HEK293 (cell line): ENCODE results near the gene BCLAF1.

ENCODE experiments used
- CTCF ChIP-seq: fragments of 450-650 bp; formaldehyde crosslinking; IDR thresholded peaks from 2 replicates; pipeline ENCODE4 v1.5.1; 2016; ENCODE audit warnings: missing biosample characterization, missing genetic modification characterization
- KLF16 ChIP-seq: fragments of 450-650 bp; formaldehyde crosslinking; IDR thresholded peaks from 2 replicates; pipeline ENCODE4 v1.5.1; 2017; ENCODE audit warnings: missing biosample characterization, missing genetic modification characterization
- SP7 ChIP-seq: fragments of 450-650 bp; formaldehyde crosslinking; IDR thresholded peaks from 2 replicates; pipeline ENCODE4 v1.5.1; 2016; ENCODE audit warnings: missing biosample characterization, missing genetic modification characterization
- TRIM28 ChIP-seq: IDR thresholded peaks from 2 replicates; pipeline ENCODE4 v1.6.1; 2011; ENCODE audit warnings: low read length, control low read depth, borderline replicate concordance
- ZBTB20 ChIP-seq: fragments of 450-650 bp; formaldehyde crosslinking; IDR thresholded peaks from 2 replicates; pipeline ENCODE4 v1.5.1; 2016; ENCODE audit warnings: missing biosample characterization, missing genetic modification characterization
- ZFHX2 ChIP-seq: fragments of 450-650 bp; formaldehyde crosslinking; conservative IDR thresholded peaks from 2 replicates; pipeline ENCODE4 v1.5.1; 2016; ENCODE audit warnings: missing biosample characterization, missing genetic modification characterization
- ZNF24 ChIP-seq: fragments of 450-650 bp; formaldehyde crosslinking; IDR thresholded peaks from 2 replicates; pipeline ENCODE4 v1.5.1; 2016; ENCODE audit warnings: missing biosample characterization, missing genetic modification characterization
- ZNF350 ChIP-seq: fragments of 450-650 bp; formaldehyde crosslinking; IDR thresholded peaks from 2 replicates; pipeline ENCODE4 v1.5.0; 2017; ENCODE audit warnings: missing biosample characterization, mild to moderate bottlenecking, missing genetic modification characterization
- ZNF426 ChIP-seq: fragments of 450-650 bp; formaldehyde crosslinking; IDR thresholded peaks from 2 replicates; pipeline ENCODE4 v1.5.1; 2017; ENCODE audit warnings: missing biosample characterization, missing genetic modification characterization, mild to moderate bottlenecking, inconsistent platforms, moderate library complexity
- ZNF501 ChIP-seq: fragments of 450-650 bp; formaldehyde crosslinking; IDR thresholded peaks from 2 replicates; pipeline ENCODE4 v1.5.1; 2016; ENCODE audit warnings: missing biosample characterization, missing genetic modification characterization
- ZNF670 ChIP-seq: fragments of 450-650 bp; formaldehyde crosslinking; IDR thresholded peaks from 2 replicates; pipeline ENCODE4 v1.5.1; 2016; ENCODE audit warnings: missing biosample characterization, missing genetic modification characterization, low read depth
- TF ChIP-seq, protein P1 (sequence below): fragments of 450-650 bp; formaldehyde crosslinking; IDR thresholded peaks from 2 replicates; pipeline ENCODE4 v1.5.1; 2016; ENCODE audit warnings: missing biosample characterization, missing genetic modification characterization
- TF ChIP-seq, protein P2 (sequence below): fragments of 450-650 bp; formaldehyde crosslinking; IDR thresholded peaks from 2 replicates; pipeline ENCODE4 v1.5.1; 2016; ENCODE audit warnings: missing biosample characterization, missing genetic modification characterization

- TF ChIP-seq CTCF (no peak), ZNF426 (no peak), ZFHX2 (tag by site-specific recombination) (no peak), SP7 (tag by site-specific recombination) (no peak), ZNF501 (tag by site-specific recombination) (no peak), ZNF670 (no peak), TRIM28 (no peak), ZNF350 (tag by site-specific recombination) (no peak), ZBTB20 (tag by site-specific recombination) (no peak), ZNF24 (tag by site-specific recombination) (no peak), KLF16 (tag by site-specific recombination) (no peak)
- TF ChIP-seq, protein P1, sequence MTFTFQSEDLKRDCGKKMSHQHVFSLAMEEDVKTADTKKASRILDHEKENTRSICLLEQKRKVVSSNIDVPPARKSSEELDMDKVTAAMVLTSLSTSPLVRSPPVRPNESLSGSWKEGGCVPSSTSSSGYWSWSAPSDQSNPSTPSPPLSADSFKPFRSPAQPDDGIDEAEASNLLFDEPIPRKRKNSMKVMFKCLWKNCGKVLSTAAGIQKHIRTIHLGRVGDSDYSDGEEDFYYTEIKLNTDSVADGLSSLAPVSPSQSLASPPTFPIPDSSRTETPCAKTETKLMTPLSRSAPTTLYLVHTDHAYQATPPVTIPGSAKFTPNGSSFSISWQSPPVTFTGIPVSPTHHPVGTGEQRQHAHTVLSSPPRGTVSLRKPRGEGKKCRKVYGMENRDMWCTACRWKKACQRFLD (tag by site-specific recombination), result no peak
- TF ChIP-seq, protein P2, sequence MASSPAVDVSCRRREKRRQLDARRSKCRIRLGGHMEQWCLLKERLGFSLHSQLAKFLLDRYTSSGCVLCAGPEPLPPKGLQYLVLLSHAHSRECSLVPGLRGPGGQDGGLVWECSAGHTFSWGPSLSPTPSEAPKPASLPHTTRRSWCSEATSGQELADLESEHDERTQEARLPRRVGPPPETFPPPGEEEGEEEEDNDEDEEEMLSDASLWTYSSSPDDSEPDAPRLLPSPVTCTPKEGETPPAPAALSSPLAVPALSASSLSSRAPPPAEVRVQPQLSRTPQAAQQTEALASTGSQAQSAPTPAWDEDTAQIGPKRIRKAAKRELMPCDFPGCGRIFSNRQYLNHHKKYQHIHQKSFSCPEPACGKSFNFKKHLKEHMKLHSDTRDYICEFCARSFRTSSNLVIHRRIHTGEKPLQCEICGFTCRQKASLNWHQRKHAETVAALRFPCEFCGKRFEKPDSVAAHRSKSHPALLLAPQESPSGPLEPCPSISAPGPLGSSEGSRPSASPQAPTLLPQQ (tag by site-specific recombination), result no peak
Measured at GRCh38 chr6:136317971-136318370, 28.3 kb upstream of the BCLAF1 start.
